ENCODE results near the gene ZBTB38.
A peak's percentile ranks its signal among the peaks of the same experiment; 100 is the strongest.

The ZBTB38 gene

DNA sequence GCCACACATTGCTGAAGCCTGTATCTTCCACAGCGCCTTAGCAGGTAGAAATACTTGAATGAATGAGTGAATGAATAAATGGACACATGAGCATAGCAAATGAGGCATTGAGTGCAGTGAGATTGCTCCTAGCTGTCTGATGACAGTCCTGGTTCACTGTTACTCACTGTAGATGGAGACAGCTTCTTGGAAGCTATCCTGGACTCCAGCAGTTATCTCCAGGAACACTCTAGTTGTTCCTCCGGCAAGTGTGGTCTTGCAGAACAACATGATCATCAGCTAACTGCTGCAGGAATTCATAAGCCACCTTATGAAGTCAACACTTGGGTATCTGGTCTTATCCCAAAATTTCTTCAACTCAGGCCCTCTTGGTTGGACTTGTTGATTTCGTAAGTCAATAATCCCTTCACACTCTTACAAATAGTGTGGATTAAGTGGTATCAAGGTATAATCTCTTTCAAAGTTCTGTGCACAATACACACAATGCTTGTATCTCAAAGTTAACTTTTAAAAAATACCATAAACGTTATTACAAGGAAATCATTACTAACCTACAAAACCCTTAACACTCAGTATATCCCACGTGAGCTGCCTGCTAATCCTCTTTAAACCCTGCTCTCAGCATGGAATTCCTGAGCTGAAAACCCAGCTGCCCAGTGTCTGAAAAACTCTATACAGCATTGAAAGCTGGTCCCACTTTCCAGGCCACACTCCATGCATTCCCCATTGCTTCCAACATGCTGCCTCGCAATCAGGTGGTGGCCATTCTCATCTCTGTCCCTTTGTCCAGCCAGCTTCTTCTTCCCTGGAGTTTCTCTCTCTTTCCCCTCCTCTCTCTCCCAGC, 14.4 kb upstream of the ZBTB38 start:
- DNase-seq (ENCODE audit: low read depth): peak; percentile 76
- H3K4me3 ChIP-seq (ENCODE audit: control insufficient read depth, low read depth, low read length): no peak overlapping the region
- TF ChIP-seq, protein P1, sequence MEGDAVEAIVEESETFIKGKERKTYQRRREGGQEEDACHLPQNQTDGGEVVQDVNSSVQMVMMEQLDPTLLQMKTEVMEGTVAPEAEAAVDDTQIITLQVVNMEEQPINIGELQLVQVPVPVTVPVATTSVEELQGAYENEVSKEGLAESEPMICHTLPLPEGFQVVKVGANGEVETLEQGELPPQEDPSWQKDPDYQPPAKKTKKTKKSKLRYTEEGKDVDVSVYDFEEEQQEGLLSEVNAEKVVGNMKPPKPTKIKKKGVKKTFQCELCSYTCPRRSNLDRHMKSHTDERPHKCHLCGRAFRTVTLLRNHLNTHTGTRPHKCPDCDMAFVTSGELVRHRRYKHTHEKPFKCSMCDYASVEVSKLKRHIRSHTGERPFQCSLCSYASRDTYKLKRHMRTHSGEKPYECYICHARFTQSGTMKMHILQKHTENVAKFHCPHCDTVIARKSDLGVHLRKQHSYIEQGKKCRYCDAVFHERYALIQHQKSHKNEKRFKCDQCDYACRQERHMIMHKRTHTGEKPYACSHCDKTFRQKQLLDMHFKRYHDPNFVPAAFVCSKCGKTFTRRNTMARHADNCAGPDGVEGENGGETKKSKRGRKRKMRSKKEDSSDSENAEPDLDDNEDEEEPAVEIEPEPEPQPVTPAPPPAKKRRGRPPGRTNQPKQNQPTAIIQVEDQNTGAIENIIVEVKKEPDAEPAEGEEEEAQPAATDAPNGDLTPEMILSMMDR (conservative IDR thresholded peaks at IDR 0.05; ENCODE audit: control insufficient read depth, insufficient read depth, low read depth, low read length): no peak

DNA sequence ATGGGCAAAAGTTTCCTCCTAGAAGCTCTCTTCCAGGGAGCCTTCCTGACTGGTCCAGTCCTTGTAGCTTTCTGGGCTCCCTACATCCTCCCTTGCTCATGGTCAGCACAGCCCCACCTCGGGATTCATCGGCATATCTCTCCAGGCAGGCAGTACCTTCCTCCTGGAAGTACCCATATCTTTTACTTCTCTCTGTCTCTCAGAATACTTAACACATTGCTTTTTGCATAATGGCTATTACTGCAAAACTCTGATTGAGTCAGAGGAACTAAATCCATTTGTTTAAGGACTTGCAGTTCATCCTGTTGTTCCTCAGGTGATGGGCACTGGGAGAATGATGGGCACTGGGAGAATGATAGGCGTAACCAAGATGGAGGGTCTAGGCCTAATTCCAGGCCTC, 13.8 kb upstream of the ZBTB38 start:
- DNase-seq (ENCODE audit: low read depth): no peak
- H3K4me3 ChIP-seq (ENCODE audit: control insufficient read depth, low read depth, low read length): no peak overlapping the region
- TF ChIP-seq, protein P1 (conservative IDR thresholded peaks at IDR 0.05; ENCODE audit: control insufficient read depth, insufficient read depth, low read depth, low read length): no peak

DNA sequence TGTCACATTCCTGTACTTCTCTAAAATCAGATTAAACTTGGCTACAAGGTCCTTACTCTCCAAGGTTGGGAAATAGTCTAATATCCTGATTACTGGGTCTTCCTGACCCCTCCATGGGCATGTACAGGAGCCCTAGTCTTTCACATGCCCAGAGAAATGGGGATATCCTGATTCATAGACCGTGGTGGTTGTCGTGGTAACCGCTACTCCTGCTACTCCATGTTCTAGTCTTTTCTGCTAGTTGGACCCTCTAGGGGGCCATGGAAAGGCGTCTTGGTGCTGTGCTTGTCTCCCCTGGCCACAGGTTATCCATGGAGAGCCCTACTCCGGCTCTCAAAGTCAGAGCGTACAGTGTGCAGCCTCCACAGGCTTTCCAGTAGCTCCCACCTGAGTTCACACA, 13.1 kb upstream of the ZBTB38 start:
- TF ChIP-seq, protein P1 (conservative IDR thresholded peaks at IDR 0.05; ENCODE audit: control insufficient read depth, insufficient read depth, low read depth, low read length): no peak
- H3K4me3 ChIP-seq (ENCODE audit: control insufficient read depth, low read depth, low read length): no peak overlapping the region
- no peak for DNase-seq (ENCODE audit: low read depth)

DNA sequence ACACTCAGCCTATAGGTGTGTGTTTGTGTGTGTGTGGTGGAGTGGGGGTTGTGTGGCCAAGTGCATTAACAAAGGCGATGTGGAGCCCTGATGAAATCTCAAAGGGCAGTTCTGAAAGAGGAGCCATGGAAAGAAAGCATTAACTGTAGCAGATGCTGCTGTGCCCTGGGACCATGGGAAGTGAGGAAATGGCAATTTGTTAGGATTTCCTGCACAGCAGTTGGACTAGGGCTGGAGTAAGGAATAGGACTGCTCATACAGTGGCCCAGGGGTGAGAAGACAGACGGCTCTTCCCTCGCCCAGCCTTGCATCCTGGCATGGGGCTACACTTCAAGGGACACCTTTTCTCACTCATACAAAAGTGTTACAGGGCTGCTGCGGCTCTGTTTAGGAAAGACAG, 12.3 kb upstream of the ZBTB38 start:
- TF ChIP-seq, protein P1 (conservative IDR thresholded peaks at IDR 0.05; ENCODE audit: control insufficient read depth, insufficient read depth, low read depth, low read length): no peak
- no peak overlapping the region for H3K4me3 ChIP-seq (ENCODE audit: control insufficient read depth, low read depth, low read length)
- no peak for DNase-seq (ENCODE audit: low read depth)

DNA sequence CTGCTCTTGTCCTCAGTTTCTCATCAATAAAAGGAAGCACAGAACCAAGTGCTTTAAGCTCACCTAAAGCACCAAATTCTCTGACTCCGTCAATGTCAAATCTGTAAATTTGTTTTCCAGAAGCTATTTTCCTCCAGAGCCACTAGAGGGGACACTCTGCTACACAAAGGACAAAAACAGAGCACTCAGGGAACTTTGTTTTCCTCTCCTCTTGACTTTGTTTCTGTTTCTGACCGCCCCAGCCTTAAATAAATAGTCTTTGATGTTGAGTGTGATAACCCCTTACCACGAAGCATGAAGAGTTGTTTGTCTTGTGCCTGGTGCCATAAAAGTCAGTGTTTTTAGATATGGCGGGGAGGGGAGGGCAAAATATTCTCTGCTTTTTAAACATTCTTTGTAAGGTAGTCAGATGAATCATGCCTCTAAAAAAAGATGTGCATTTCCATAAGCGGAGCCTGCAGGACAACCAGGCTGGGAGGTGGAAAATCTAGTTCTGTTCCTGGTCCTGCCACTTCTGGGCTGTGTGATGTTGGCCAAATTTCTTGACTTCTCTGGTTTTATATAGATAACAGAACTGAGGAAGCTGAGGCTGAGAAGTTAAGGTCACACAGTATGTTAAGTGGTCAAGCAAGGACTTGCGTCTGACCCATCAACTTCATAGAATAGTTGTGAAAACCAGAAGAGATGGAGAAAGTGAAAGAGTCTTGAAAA, 7.3 kb upstream of the ZBTB38 start:
- DNase-seq (ENCODE audit: low read depth): peak; percentile 88
- no peak overlapping the region for H3K4me3 ChIP-seq (ENCODE audit: control insufficient read depth, low read depth, low read length)
- TF ChIP-seq, protein P1 (conservative IDR thresholded peaks at IDR 0.05; ENCODE audit: control insufficient read depth, insufficient read depth, low read depth, low read length): peak; percentile 85

DNA sequence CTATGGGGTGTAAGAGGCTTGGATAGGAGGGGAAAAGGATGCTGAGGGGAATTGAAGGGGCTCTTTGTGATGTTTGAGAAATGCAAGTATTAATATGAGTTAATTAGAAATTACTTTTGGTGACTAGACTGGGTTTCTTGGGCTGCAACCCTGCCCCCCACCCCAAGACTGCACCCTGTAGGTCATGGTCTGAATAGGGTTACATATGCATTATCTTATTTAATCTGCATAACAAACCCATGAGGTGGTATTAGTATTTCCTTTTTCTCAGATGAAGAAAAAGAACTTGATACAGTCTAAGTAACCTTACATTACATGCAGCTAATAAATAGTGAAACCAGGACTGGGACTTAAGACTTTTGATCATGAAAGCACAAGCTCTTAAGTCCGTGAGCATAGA, 5.6 kb upstream of the ZBTB38 start:
- TF ChIP-seq, protein P1 (conservative IDR thresholded peaks at IDR 0.05; ENCODE audit: control insufficient read depth, insufficient read depth, low read depth, low read length): no peak
- H3K4me3 ChIP-seq (ENCODE audit: control insufficient read depth, low read depth, low read length): no peak overlapping the region
- no peak for DNase-seq (ENCODE audit: low read depth)
